ENCODE measurements around the gene IRGC.
A peak's percentile ranks its signal among the peaks of the same experiment; 100 is the strongest.
"Not testable (repeated sequence)": the region's sequence is repeated elsewhere in the genome, so short reads cannot be mapped to it uniquely, and the experiment has no call there.

The IRGC gene, protein sequence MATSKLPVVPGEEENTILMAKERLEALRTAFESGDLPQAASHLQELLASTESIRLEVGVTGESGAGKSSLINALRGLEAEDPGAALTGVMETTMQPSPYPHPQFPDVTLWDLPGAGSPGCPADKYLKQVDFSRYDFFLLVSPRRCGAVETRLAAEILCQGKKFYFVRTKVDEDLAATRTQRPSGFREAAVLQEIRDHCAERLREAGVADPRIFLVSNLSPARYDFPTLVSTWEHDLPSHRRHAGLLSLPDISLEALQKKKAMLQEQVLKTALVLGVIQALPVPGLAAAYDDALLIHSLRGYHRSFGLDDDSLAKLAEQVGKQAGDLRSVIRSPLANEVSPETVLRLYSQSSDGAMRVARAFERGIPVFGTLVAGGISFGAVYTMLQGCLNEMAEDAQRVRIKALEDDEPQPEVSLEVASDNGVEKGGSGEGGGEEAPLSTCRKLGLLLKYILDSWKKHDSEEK
- long read RNA-seq, donor 1 = 0 reads
- long read RNA-seq, donor 2 = 0 reads
- long read RNA-seq, donor 3 = 0 reads
- long read RNA-seq, donor 4 = 0 reads
- long read RNA-seq, donor 5, partial matches to known transcripts = 11 of 17 reads
- long read RNA-seq, donor 5, other reads (novel, unspliced or antisense) = 6 of 17 reads
- long read RNA-seq, donor 6 = 0 reads
- long read RNA-seq, donor 7 = 0 reads
- long read RNA-seq, donor 8, partial matches to known transcripts = 0 of 9 reads
- long read RNA-seq, donor 8, other reads (novel, unspliced or antisense) = 9 of 9 reads

GRCh38 chr19:43715776-43716175 is at the start of gene IRGC:
TSS of gene IRGC (plus strand) at chr19:43716076. CDS start at chr19:43718559, 2,483 bp downstream.
- DNase-seq = no peak

- no peak for DNase-seq
Measured at GRCh38 chr19:43667126-43667875, 48.6 kb upstream of the IRGC start.

DNA sequence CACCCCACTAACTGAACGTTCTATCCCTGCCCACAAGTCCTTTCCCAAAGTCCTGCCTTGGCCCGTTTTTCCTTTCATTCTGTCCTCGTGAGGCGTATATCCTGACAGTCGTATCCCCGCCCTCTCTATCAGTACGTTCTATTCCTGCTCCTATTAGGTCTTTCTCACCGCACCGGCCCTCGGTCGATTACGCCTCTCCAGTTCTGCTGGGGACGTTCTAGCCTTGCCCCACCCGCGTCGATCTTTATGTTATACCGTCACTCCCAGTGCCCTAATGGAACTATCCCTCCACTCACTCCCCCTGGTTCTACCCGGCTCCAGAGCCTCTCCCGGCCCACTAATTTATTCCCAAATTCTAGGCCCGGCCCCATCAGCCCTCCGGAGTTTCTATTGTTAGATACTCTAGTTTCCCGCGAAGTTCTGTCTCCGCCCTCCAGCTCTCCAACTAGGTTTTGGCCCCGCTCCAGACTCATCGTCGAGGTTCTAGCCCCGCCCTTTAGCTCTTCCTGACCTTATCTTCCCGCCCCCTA is 47.9 kb upstream of the IRGC start:
- DNase-seq = peak; percentile 72

DNA sequence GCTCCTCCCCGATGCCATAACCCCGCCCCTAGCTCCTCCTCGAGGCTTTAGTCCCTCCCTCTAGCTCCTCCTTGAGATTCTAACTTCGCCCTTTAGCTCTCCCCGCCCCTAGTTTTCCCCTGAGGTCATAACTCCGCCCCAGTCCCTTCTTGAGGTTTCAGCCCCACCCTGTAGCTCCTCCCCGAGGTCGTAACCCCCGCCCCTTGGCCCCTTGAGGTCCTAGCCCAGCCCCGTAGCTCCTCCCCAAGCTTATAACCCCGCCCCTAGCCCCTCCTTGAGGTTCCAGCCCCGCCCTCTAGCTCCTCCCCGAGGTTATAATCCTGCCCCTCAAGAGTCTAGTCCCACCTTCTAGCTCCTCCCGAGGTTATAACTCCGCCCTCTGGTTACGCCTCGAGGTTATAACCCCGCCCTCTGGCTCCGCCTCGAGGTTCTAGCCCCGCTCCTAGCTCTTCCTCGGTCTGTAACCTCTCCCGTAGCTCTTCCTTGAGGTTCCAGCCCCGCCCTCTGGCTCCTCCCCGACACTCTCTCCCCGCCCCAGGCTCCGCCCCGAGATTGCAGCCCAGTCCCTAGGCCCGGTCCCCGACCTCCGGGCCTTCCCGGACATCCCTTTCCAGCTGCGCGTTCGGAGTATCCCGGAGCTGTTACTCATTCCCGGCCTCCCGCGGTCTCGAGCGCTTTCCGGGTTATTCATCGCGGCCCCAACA is 47.3 kb upstream of the IRGC start:
- DNase-seq = peak; percentile 79

DNA sequence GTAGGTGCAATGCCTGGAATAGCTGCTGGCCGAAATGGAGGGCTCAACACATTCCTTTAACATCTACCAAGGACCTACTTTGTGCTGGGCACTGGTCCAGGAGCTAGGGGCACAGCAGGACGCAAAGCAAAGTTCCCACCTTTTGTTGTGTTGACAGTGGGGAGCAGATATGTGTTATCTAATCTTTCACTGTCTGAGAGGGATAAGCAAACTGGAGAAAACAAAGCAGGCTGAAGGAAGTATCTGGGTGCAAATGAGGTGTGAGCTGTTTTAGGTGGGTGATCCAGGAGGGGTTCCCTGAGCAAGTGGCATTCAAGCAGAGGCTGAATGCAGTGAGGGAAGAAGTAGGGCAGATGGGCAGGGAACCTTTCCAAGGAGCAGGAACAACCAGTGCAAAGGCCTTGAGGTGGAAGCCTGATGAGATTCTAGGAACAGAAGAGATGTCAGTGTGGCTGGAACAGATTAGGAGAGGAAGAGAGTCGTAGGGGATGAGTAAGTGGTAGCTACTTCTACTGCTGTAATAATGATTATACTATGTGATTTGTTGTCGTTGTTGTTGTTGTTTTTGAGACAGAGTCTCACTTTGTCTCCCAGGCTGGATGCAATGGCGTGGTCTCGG is 43.7 kb upstream of the IRGC start:
- DNase-seq = no peak

GRCh38 chr19:43673637-43674036 is 42.2 kb upstream of the IRGC start:
- DNase-seq = no peak

DNA sequence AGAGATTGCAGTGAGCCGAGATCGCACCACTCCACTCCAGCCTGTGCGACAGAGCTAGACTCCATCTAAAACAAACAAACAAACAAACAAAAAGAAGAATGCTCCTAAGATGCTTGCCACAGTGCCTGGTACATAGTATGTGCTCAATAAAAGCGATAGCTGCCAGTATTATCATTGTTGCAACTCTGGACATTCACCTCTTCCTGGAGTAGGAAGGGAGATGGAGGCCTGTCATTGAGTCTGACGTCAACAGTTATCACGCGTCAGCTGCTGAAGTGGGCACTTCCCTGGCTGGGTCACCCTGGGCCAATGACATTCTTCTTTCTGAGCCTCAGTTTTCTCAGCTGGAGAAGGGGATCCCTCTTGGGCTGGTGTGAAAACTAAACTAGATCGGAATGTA is 41.7 kb upstream of the IRGC start:
- DNase-seq = no peak

GRCh38 chr19:43674596-43674995 is 41.3 kb upstream of the IRGC start:
- DNase-seq = no peak

DNA sequence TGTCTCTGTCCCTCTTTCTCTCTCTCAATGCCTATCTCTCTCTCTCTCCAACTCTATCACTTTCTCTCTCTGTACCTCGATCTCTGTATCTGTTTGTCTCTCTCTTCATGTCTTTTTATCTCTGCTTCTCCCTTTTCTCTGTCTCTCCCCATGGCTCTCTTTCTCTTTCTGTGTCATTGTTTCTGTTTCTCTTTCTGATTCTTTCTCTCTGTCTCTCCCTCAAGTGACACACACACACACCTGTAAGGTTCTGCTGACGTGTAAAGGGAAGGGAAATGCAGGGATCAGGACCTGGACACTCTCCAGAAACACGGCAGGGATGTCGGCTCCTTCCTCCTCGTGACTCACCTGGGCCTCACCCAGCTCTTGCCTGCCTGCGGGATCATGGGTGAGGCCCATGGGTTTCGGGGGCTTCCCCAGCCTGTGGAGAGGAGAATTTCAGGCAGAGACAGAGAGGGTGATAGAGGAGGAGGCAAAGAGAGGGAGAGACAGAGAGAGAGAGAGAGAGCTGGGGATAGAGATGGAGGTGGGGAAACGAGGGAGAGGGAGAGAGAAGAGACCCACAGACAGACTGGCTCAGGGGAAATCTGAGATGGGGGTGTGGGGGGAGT is 40.5 kb upstream of the IRGC start:
- no peak for DNase-seq

DNA sequence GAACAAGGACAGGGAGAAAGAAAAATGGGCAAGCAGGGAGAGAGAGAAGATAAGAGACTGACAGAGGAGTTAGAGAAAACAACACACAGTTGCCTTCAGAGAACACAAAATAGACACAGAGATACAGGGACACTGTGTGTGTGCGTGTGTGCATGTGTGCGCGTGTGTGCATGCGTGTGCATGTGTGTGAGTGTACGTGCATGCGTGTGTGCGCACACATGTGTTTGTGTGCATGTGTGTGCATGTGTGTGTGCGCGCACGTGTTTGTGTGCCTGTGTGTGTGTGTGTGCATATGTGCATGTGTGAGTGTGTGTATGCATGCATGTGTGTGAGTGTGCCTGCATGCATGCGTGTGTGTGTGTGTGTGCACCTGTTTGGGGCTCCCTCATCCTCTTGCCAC is 40.0 kb upstream of the IRGC start:
- no peak for DNase-seq

- DNase-seq = no peak
Measured at GRCh38 chr19:43678512-43679261, 37.2 kb upstream of the IRGC start.

- DNase-seq = no peak
Measured at GRCh38 chr19:43681821-43682220, 34.1 kb upstream of the IRGC start.

DNA sequence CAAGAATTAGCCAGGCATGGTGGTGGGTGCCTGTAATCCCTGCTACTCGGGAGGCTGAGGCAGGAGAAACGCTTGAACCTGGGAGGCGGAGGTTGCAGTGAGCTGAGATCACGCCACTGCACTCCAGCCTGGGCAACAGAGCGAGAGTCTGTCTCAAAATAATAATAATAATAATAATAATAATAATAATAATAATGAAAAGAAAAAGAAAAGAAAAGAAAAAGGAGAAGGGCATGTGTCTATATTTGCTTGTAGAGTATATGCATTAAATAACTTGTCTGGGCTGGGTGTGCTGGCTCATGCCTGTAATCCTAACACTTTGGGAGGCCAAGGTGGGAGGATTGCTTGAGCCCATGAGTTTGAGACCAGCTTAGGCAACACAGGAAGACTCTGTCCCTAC is 33.6 kb upstream of the IRGC start:
- not testable (repeated sequence) for DNase-seq

GRCh38 chr19:43682824-43683661 is 32.8 kb upstream of the IRGC start:
- DNase-seq = no peak

- no peak for DNase-seq
Measured at GRCh38 chr19:43683905-43684304, 32.0 kb upstream of the IRGC start.

DNA sequence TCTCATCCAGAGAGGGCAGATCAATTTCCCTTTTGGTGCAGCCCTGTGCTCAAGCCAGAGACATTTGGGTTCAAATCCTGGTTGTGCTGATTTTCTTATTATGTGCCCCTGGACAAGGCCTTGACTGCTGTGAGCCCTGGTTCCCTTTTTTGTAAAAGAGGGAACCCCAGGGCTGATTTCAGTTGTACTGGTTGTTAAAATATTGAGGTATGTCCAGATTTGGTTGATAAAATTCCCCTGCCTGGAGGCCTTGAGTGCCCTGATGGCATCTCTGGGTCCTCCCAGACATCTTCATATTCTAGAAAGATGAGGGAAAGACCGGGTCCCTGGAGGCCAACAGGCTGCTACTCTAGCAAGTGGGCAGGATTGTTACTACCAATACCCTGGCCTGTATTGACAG is 31.6 kb upstream of the IRGC start:
- DNase-seq = no peak

DNA sequence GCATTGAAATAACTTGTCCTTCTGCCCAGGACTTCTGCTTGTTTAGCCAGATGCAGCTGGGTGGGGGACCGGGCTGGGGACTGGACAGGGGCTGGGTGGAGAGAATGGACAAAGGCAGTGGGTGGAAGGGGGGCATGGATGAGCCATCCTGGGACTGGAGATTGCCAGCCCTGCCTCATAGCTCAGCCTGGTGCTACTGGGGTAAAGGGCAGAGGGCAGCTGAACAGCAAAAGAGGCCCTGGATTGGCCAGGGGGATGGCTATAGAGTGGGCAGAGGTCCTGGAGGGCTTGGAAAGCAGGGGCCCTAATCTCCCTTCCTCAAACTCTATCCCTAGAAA is 28.2 kb upstream of the IRGC start:
- DNase-seq = no peak

DNA sequence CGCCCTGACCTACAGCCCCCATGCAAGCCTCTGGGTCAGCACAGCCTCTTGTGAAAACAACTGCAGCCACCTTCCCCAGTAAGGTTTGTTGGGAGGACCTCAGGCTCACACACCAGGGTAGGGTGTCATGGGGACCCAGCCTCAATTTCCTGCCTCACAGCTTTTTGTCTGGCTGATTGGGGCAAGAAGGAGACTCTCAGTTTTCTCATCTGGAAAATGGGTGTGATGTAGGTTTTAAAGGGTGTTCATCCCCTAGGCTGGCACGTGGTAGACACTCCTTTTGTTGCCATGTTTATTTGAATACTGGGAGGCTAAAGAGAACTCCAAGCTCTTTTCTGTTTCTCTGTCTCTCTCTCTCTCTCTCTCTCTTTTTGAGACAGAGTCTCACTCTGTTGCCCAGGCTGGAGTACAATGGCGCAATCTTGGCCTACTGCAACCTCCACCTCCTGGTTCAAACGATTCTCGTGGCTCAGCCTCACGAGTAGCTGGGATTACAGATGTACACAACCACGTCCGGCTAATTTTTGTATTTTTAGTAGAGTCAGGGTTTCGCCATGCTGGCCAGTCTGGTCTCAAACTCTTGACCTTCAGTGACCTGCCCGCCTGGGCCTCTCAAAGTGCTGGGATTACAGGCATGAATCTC is 27.7 kb upstream of the IRGC start:
- no peak for DNase-seq

- no peak for DNase-seq
Measured at GRCh38 chr19:43690444-43690843, 25.4 kb upstream of the IRGC start.
